Measurements from ENCODE around the gene MAP2K3.
A peak's percentile ranks its signal among the peaks of the same experiment; 100 is the strongest.

MAP2K3 gene

GRCh38 chr17:21286909-21287702 lies 2.6 kb downstream of the MAP2K3 start:
- ATAC-seq = no peak

GRCh38 chr17:21287703-21288449 lies 3.4 kb downstream of the MAP2K3 start:
- no peak for TF ChIP-seq ZNF565 (CRISPR knock-in tag; conservative IDR thresholded peaks at IDR 0.05; ENCODE audit: low read depth)
- TF ChIP-seq PATZ1 (CRISPR knock-in tag; IDR thresholded peaks at IDR 0.05; ENCODE audit: borderline replicate concordance) = peak; percentile 57; the same call in 1 of the 2 replicates
- TF ChIP-seq OSR1 (CRISPR knock-in tag; IDR thresholded peaks at IDR 0.05) = no peak
- TF ChIP-seq ZC3H10 (CRISPR knock-in tag; IDR thresholded peaks at IDR 0.05) = no peak
- peak; percentile 37; the same call in 1 of the 2 replicates for TF ChIP-seq CSDC2 (CRISPR knock-in tag; IDR thresholded peaks at IDR 0.05)
- ATAC-seq = peak; percentile 65

More at GRCh38 chr17:21286909-21287702, 2.6 kb downstream of the MAP2K3 start:
- no peak for TF ChIP-seq SNAI2 (CRISPR knock-in tag; IDR thresholded peaks at IDR 0.05)
- no peak for TF ChIP-seq RARB (CRISPR knock-in tag; IDR thresholded peaks at IDR 0.05)
- TF ChIP-seq OSR1 (CRISPR knock-in tag; IDR thresholded peaks at IDR 0.05) = no peak
- TF ChIP-seq CSDC2 (CRISPR knock-in tag; IDR thresholded peaks at IDR 0.05) = no peak
- TF ChIP-seq BACH2 (CRISPR knock-in tag; IDR thresholded peaks at IDR 0.05; ENCODE audit: borderline replicate concordance) = no peak
- TF ChIP-seq ESRRG (CRISPR knock-in tag; IDR thresholded peaks at IDR 0.05) = no peak
- TF ChIP-seq TSHZ2 (CRISPR knock-in tag; IDR thresholded peaks at IDR 0.05) = no peak
- no peak for TF ChIP-seq ZNF8 (CRISPR knock-in tag; IDR thresholded peaks at IDR 0.05)
- no peak for TF ChIP-seq ARNTL (CRISPR knock-in tag; IDR thresholded peaks at IDR 0.05; ENCODE audit: borderline replicate concordance, low read depth)
- no peak for TF ChIP-seq ISL1 (CRISPR knock-in tag; IDR thresholded peaks at IDR 0.05)
- no peak for TF ChIP-seq GLIS3 (CRISPR knock-in tag; IDR thresholded peaks at IDR 0.05)
- TF ChIP-seq ZFP30 (CRISPR knock-in tag; IDR thresholded peaks at IDR 0.05) = no peak
- TF ChIP-seq CSRNP3 (CRISPR knock-in tag; IDR thresholded peaks at IDR 0.05) = no peak
- no peak for TF ChIP-seq ZNF565 (CRISPR knock-in tag; conservative IDR thresholded peaks at IDR 0.05; ENCODE audit: low read depth)
- no peak for TF ChIP-seq ZFP3 (CRISPR knock-in tag; IDR thresholded peaks at IDR 0.05)
- no peak for TF ChIP-seq POU6F1 (CRISPR knock-in tag; IDR thresholded peaks at IDR 0.05; ENCODE audit: borderline replicate concordance, low read depth)

- TF ChIP-seq SNAI2 (CRISPR knock-in tag; IDR thresholded peaks at IDR 0.05) (no peak), POU6F1 (CRISPR knock-in tag; IDR thresholded peaks at IDR 0.05; ENCODE audit: borderline replicate concordance, low read depth) (no peak), ISL1 (CRISPR knock-in tag; IDR thresholded peaks at IDR 0.05) (no peak), ESRRG (CRISPR knock-in tag; IDR thresholded peaks at IDR 0.05) (no peak), BACH2 (CRISPR knock-in tag; IDR thresholded peaks at IDR 0.05; ENCODE audit: borderline replicate concordance) (no peak), TOX (CRISPR knock-in tag; IDR thresholded peaks at IDR 0.05; ENCODE audit: borderline replicate concordance) (no peak), ZC3H10 (CRISPR knock-in tag; IDR thresholded peaks at IDR 0.05) (no peak)
- no peak for ATAC-seq
Observed at GRCh38 chr17:21288571-21289017, 4.1 kb downstream of the MAP2K3 start.
